Islet precursor cell (in vitro differentiated cells): ENCODE data around the gene NMUR2.

Experiments used
- DNase-seq: peaks from one replicate; pipeline ENCODE4 v3.0.0-alpha.2; 2018

NMUR2 gene

GRCh38 chr5:152367554-152367953 lies 37.5 kb downstream of the NMUR2 start:
- no peak for DNase-seq

GRCh38 chr5:152366716-152367115 lies 38.4 kb downstream of the NMUR2 start:
- DNase-seq: no peak

GRCh38 chr5:152364899-152365298 lies 40.2 kb downstream of the NMUR2 start:
- no peak for DNase-seq

GRCh38 chr5:152364172-152364571 lies 40.9 kb downstream of the NMUR2 start:
- no peak for DNase-seq

GRCh38 chr5:152358861-152359568 lies 46.1 kb downstream of the NMUR2 start:
- no peak for DNase-seq

GRCh38 chr5:152356506-152356905 lies 48.6 kb downstream of the NMUR2 start:
- no peak for DNase-seq

GRCh38 chr5:152355061-152355460 lies 50.0 kb downstream of the NMUR2 start:
- DNase-seq: no peak

GRCh38 chr5:152353001-152353400 lies 52.1 kb downstream of the NMUR2 start:
- no peak for DNase-seq

- peak; percentile 69 for DNase-seq
Measured at GRCh38 chr5:152349683-152350526, 55.2 kb downstream of the NMUR2 start.
